Ovary (tissue), 3 donors: ENCODE data around the gene UST.

ENCODE experiments used
- CTCF ChIP-seq, 3 donors: fragments of 450-650 bp in 2 of 3; fragments of 200-600 bp in 1 of 3; IDR thresholded peaks; one replicate each; pipeline versions ENCODE4 v1.5.1 to v1.8.0; 2016 to 2022; ENCODE audit warnings: antibody characterized with exemption in 3 of 3, mild to moderate bottlenecking in 1 of 3
- POLR2A ChIP-seq: fragments of 450-650 bp; IDR thresholded peaks from one replicate; pipeline ENCODE4 v1.6.1; 2017; ENCODE audit warnings: antibody characterized with exemption, mild to moderate bottlenecking, moderate library complexity
- donor health status: DM: no; HTN: no; CAD: no.

DNA sequence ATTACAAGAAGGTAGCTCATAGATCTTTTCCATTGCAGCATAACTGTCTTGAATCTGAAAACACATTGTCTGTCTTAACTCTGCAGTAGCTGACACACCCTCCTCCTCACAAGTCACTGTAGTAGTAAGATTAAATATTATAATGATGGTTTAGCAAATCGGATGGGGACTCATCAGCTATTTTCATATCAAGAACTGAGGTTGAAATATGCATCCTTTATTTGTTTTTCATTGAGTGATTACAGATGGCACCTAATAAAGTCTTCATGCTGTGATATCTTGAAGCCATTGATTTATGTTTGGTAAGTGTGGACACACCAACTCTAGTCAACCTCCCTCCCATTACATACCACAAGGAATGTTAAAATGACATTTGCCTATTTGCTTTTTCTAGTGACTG is 303.3 kb downstream of the UST start:
- TF ChIP-seq CTCF (IDR thresholded peaks at IDR 0.05) (no peak), POLR2A (no peak)
